ENCODE measurements around the gene SENP6.

Gene SENP6

GRCh38 chr6:75760320-75760719 lies 158.6 kb downstream of the SENP6 start:
- TF ChIP-seq REST (IDR thresholded peaks at IDR 0.05; ENCODE audit: insufficient read depth in 1 of 2, low read depth in 2 of 2, low read length in 2 of 2) (no peak), SIN3A (IDR thresholded peaks at IDR 0.05; ENCODE audit: borderline replicate concordance, insufficient read depth, low read length) (no peak), FOXP2 (optimal IDR thresholded peaks at IDR 0.05; ENCODE audit: borderline replicate concordance, extremely low read depth, extremely low read length, insufficient read depth) (no peak), TAF1 (IDR thresholded peaks at IDR 0.05; ENCODE audit: borderline replicate concordance, insufficient read depth, low read length) (no peak)

DNA sequence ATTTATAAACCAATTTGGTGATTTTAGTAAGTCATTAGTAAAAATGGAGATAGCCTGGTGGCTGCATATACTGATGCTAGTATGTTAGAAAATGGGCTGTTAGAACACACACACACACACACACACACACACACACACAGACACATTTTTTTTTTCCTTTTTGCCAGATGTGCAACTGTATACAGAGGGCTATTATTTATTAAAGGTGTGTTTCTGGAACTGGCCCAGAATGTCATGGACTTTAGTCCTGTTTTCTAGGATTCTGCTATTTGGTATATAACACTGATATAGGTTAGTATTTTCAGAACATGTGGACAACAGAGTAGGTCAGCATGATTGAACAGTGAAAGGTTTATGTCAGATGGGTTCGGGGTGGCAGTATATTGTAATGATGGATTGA lies 159.8 kb downstream of the SENP6 start:
- TF ChIP-seq POLR2AphosphoS5 (IDR thresholded peaks at IDR 0.05; ENCODE audit: low read depth, low read length), result no peak
- TF ChIP-seq REST (IDR thresholded peaks at IDR 0.05; ENCODE audit: insufficient read depth in 1 of 2, low read depth in 2 of 2, low read length in 2 of 2), result no peak
- TF ChIP-seq TAF1 (IDR thresholded peaks at IDR 0.05; ENCODE audit: borderline replicate concordance, insufficient read depth, low read length), result no peak
- TF ChIP-seq FOXP2 (optimal IDR thresholded peaks at IDR 0.05; ENCODE audit: borderline replicate concordance, extremely low read depth, extremely low read length, insufficient read depth), result no peak
- no peak for TF ChIP-seq SIN3A (IDR thresholded peaks at IDR 0.05; ENCODE audit: borderline replicate concordance, insufficient read depth, low read length)

GRCh38 chr6:75762063-75762462 lies 160.4 kb downstream of the SENP6 start:
- TF ChIP-seq POLR2AphosphoS5 (IDR thresholded peaks at IDR 0.05; ENCODE audit: low read depth, low read length), result no peak
- TF ChIP-seq SIN3A (IDR thresholded peaks at IDR 0.05; ENCODE audit: borderline replicate concordance, insufficient read depth, low read length), result no peak
- TF ChIP-seq FOXP2 (optimal IDR thresholded peaks at IDR 0.05; ENCODE audit: borderline replicate concordance, extremely low read depth, extremely low read length, insufficient read depth), result no peak
- no peak for TF ChIP-seq TAF1 (IDR thresholded peaks at IDR 0.05; ENCODE audit: borderline replicate concordance, insufficient read depth, low read length)
- no peak for TF ChIP-seq REST (IDR thresholded peaks at IDR 0.05; ENCODE audit: insufficient read depth in 1 of 2, low read depth in 2 of 2, low read length in 2 of 2)

DNA sequence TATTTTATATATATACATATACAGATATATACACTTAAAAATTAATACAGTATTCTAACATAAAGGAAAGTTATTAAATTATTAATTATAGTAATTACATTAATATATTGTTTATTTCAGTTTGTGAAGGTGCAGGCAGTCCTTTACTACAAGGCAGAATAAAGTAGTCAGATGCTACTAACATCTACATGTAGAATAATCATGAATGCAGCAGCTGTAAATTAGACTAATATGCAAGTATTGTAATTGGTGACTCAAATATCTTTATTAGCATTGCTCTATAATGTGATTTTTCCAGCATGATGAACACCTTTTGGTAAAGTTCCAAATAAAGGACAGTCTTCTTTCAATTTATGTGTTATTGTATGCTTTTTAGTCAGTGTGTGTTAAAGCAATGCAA lies 164.7 kb downstream of the SENP6 start:
- TF ChIP-seq REST (IDR thresholded peaks at IDR 0.05; ENCODE audit: insufficient read depth in 1 of 2, low read depth in 2 of 2, low read length in 2 of 2), result no peak
- TF ChIP-seq SIN3A (IDR thresholded peaks at IDR 0.05; ENCODE audit: borderline replicate concordance, insufficient read depth, low read length), result no peak
- TF ChIP-seq TAF1 (IDR thresholded peaks at IDR 0.05; ENCODE audit: borderline replicate concordance, insufficient read depth, low read length), result no peak
- TF ChIP-seq FOXP2 (optimal IDR thresholded peaks at IDR 0.05; ENCODE audit: borderline replicate concordance, extremely low read depth, extremely low read length, insufficient read depth), result no peak
- TF ChIP-seq POLR2AphosphoS5 (IDR thresholded peaks at IDR 0.05; ENCODE audit: low read depth, low read length), result no peak

Data from PFSK-1 (cell line).